Lung (tissue), 13 donors: ENCODE measurements around the gene FAM76A. TPM values are rescaled to one million over a fixed set of nuclear protein-coding genes. Genes with fewer than 3 reads are reported as not detected.

Experiments used
- ATAC-seq: fragments of 200-7000 bp; cut with Tn5 transposase; one replicate; pipeline ENCODE4 v1.9.1; 2020; ENCODE audit warnings: moderate number of reproducible peaks; ENCODE audit not compliant: insufficient read depth, low FRiP score
- DNase-seq, 3 donors: peaks; one replicate each; pipeline ENCODE4 v3.0.0-alpha.2; 2013 to 2017
- H3K27ac ChIP-seq, 2 donors: one replicate each; pipeline ENCODE4 v1.5.1; 2013; ENCODE audit warnings: mild to moderate bottlenecking in 2 of 2, moderate library complexity in 2 of 2, control low read depth in 1 of 2, inconsistent platforms in 1 of 2, low read depth in 1 of 2, low read length in 1 of 2
- H3K27me3 ChIP-seq, 3 donors: one replicate each; pipeline ENCODE4 v1.5.1; 2013; ENCODE audit warnings: low read length in 2 of 3; ENCODE audit not compliant: control insufficient read depth in 3 of 3, insufficient read depth in 3 of 3
- H3K36me3 ChIP-seq, 4 donors: one replicate each; pipeline ENCODE4 v1.5.1; 2013; ENCODE audit warnings: low read length in 4 of 4, mild to moderate bottlenecking in 1 of 4, moderate library complexity in 1 of 4; ENCODE audit not compliant: control insufficient read depth in 4 of 4, insufficient read depth in 4 of 4
- H3K4me1 ChIP-seq, 5 donors: one replicate each; pipeline ENCODE4 v1.5.1; 2013; ENCODE audit warnings: low read length in 5 of 5, mild to moderate bottlenecking in 2 of 5, moderate library complexity in 1 of 5; ENCODE audit not compliant: control insufficient read depth in 5 of 5, insufficient read depth in 5 of 5
- H3K4me3 ChIP-seq: one replicate; pipeline ENCODE4 v1.5.1; 2013; ENCODE audit warnings: mild to moderate bottlenecking, control low read depth, moderate library complexity
- H3K9ac ChIP-seq, 2 donors: one replicate each; pipeline ENCODE4 v1.5.1; 2013; ENCODE audit warnings: low read length in 2 of 2, control low read depth in 1 of 2; ENCODE audit not compliant: insufficient read depth in 1 of 2
- H3K9me3 ChIP-seq, 4 donors: one replicate each; pipeline ENCODE4 v1.5.1; 2013; ENCODE audit warnings: low read length in 3 of 4, mild to moderate bottlenecking in 1 of 4, moderate library complexity in 1 of 4; ENCODE audit not compliant: control insufficient read depth in 4 of 4, insufficient read depth in 3 of 4
- WGBS, 2 donors: extraction: QIAGEN DNeasy Blood & Tissue Kit; methylation state at CpG; one replicate each; pipeline ENCODE4 v1.1.7; 2013; 5-methylcytosine and 5-hydroxymethylcytosine counted together
- polyA plus RNA-seq, 2 donors: library from polyadenylated mRNA; stranded (reverse); fragments of 200-250 nt; gene quantifications; one replicate each; pipeline ENCODE4 v1.2.1, GENCODE V29; 2013
- small RNA-seq: library from RNA; depleted of rRNA; stranded (forward); fragments of <200 nt; gene quantifications from one replicate; pipeline ENCODE3, GENCODE V24; 2014; ENCODE audit warnings: low replicate concordance
- total RNA-seq, 2 donors: library from RNA; depleted of rRNA in 1 of 2; stranded (reverse); fragments of >200 nt in 1 of 2; gene quantifications; one replicate each; pipeline ENCODE4 v1.2.1, GENCODE V29; 2014 to 2021
- TF ChIP-seq, protein P1 (sequence below): IDR thresholded peaks from 2 replicates; pipeline ENCODE4 v1.5.1; 2012; ENCODE audit warnings: mild to moderate bottlenecking; ENCODE audit errors: control extremely low read depth, extremely low read depth
- donor health status: control.
- donor health status: control.
- donor health status: Bipolar disorder and iron deficiency.
- donor health status: healthy.
- donor health status: DM: yes; HTN: yes; CAD: no.

Gene FAM76A
- total and polyA plus RNA-seq, 4 donors = 4.3 to 19.4 (median 13.2) TPM

DNA sequence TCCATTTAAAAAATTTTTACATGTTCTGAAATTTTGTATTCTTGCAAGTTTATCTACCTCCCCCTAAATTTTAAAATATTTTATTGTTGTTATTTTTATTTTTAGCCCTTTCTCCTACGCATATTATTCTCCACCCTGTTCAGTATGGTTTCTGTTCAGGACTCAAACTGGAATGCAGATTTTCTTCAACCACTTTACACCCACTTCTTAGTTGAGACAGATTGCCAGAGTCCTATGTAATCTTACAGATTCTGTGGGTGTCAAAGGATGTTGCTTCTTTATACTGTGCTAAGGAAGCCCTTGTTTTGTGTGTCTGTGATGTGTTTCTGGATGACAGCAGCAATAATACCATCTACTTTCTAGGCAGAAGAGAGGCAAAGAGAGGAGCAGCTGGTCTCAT, 84.1 kb downstream of the FAM76A start:
- no peak for DNase-seq
- TF ChIP-seq, protein P1, sequence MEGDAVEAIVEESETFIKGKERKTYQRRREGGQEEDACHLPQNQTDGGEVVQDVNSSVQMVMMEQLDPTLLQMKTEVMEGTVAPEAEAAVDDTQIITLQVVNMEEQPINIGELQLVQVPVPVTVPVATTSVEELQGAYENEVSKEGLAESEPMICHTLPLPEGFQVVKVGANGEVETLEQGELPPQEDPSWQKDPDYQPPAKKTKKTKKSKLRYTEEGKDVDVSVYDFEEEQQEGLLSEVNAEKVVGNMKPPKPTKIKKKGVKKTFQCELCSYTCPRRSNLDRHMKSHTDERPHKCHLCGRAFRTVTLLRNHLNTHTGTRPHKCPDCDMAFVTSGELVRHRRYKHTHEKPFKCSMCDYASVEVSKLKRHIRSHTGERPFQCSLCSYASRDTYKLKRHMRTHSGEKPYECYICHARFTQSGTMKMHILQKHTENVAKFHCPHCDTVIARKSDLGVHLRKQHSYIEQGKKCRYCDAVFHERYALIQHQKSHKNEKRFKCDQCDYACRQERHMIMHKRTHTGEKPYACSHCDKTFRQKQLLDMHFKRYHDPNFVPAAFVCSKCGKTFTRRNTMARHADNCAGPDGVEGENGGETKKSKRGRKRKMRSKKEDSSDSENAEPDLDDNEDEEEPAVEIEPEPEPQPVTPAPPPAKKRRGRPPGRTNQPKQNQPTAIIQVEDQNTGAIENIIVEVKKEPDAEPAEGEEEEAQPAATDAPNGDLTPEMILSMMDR = no peak
- no peaks in the 10 kb centered on the region for H3K9me3 ChIP-seq
- H3K4me1 ChIP-seq = no peaks in the 10 kb centered on the region
- H3K36me3 ChIP-seq = peaks cover 11 to 18% (median 13%) of the 10 kb centered on the region in 4 donors
- H3K27me3 ChIP-seq = no peaks in the 10 kb centered on the region
- no peak overlapping the region for H3K4me3 ChIP-seq
- H3K27ac ChIP-seq = no peak overlapping the region
- no peak for ATAC-seq
- WGBS, 2 donors = 86 to 98% methylated on average over 1 of the region's 1 CpG
- H3K9ac ChIP-seq = no peak overlapping the region

DNA sequence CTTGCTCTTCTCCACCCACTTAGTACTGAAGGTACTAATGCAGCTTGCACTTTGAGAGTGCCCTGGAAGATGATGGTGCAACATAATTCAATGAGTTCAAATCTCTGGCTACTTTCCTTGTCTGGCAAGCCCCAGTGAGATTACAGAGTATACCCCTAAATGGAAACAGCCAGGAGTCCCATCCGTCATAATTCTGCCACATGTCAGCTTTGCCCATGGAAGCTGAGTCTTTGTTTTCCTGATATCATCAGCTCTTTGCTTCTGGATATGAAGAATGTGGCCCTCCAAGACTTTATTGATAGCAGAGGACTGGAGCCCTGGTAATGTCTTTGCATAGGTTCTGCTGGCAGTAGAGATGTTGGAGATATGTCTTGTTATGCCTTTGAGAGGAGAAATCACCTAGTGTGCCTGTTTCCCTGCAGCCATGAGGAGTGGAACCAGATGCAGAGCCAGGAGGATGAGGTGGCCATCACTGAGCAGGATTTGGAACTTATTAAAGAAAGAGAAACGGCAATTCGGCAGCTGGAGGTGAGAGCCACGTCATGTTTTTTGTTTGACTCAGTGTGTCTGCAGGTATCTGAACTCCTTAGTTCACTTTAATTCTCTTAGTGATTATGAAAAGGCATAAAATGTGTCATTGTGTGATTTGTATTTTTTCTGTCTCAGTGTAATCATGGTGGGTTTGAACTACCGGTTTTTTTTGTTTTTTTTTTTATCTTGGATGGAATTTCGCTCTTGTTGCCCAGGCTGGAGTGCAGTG, 86.2 kb downstream of the FAM76A start:
- TF ChIP-seq, protein P1 = no peak
- no peaks in the 10 kb centered on the region for H3K4me1 ChIP-seq
- no peaks in the 10 kb centered on the region for H3K9me3 ChIP-seq
- H3K27me3 ChIP-seq = no peaks in the 10 kb centered on the region
- no peak overlapping the region for H3K9ac ChIP-seq
- no peak for ATAC-seq
- no peak overlapping the region for H3K4me3 ChIP-seq
- peaks cover 11 to 22% (median 13%) of the 10 kb centered on the region in 4 donors for H3K36me3 ChIP-seq
- DNase-seq = no peak
- 90 to 94% methylated on average over 6 of the region's 6 CpGs for WGBS, 2 donors
- no peak overlapping the region for H3K27ac ChIP-seq

Small RNAs within 50 kb of the gene (small RNA-seq; reads per million reads assigned to genes)
- gene AL020997.2 = 0.12 reads per million
- not detected for gene RNU6-424P

Other genes starting within 250 kb of the FAM76A start
- gene WASF2, start 235.8 kb upstream of the FAM76A start, total RNA-seq = 100 to 1,000 TPM in 1 of 2 donors, 10 to 100 TPM in 1; 47.9 to 136 TPM
- gene WASF2, start 235.8 kb upstream of the FAM76A start, polyA plus RNA-seq = 10 to 100 TPM; 27.3 to 51.0 TPM
- gene AHDC1, start 121.8 kb upstream of the FAM76A start, total RNA-seq = 10 to 100 TPM; 31.8 to 37.9 TPM
- 10 to 100 TPM; 10.3 to 11.8 TPM for gene AHDC1, start 121.8 kb upstream of the FAM76A start, polyA plus RNA-seq
- gene FGR, start 90.8 kb upstream of the FAM76A start, total RNA-seq = 100 to 1,000 TPM in 1 of 2 donors, 10 to 100 TPM in 1; 26.6 to 108 TPM
- gene FGR, start 90.8 kb upstream of the FAM76A start, polyA plus RNA-seq = 100 to 1,000 TPM; 113 to 403 TPM
- 100 to 1,000 TPM in 1 of 2 donors, 10 to 100 TPM in 1; 36.0 to 129 TPM for gene IFI6, start 53.8 kb upstream of the FAM76A start, total RNA-seq
- 100 to 1,000 TPM; 110 to 383 TPM for gene IFI6, start 53.8 kb upstream of the FAM76A start, polyA plus RNA-seq
- 10 to 100 TPM; 78.5 to 94.0 TPM for gene STX12, start 47.3 kb downstream of the FAM76A start, total RNA-seq
- gene STX12, start 47.3 kb downstream of the FAM76A start, polyA plus RNA-seq = 10 to 100 TPM; 32.5 to 67.2 TPM
- 10 to 100 TPM; 32.1 to 37.0 TPM for gene PPP1R8, start 104.8 kb downstream of the FAM76A start, total RNA-seq
- gene PPP1R8, start 104.8 kb downstream of the FAM76A start, polyA plus RNA-seq = 10 to 100 TPM; 20.9 to 34.6 TPM
- 100 to 1,000 TPM in 1 of 2 donors, 10 to 100 TPM in 1; 21.3 to 115 TPM for gene THEMIS2, start 146.6 kb downstream of the FAM76A start, total RNA-seq
- gene THEMIS2, start 146.6 kb downstream of the FAM76A start, polyA plus RNA-seq = 100 to 1,000 TPM in 1 of 2 donors, 10 to 100 TPM in 1; 29.0 to 153 TPM
- 10 to 100 TPM; 23.5 to 39.6 TPM for gene RPA2, start 188.6 kb downstream of the FAM76A start, total RNA-seq
- gene RPA2, start 188.6 kb downstream of the FAM76A start, polyA plus RNA-seq = 10 to 100 TPM; 24.2 to 31.0 TPM
- 10 to 100 TPM; 16.5 to 17.6 TPM for gene SMPDL3B, start 209.0 kb downstream of the FAM76A start, total RNA-seq
- 10 to 100 TPM in 1 of 2 donors, 1 to 10 TPM in 1; 6.4 to 17.0 TPM for gene SMPDL3B, start 209.0 kb downstream of the FAM76A start, polyA plus RNA-seq
- gene XKR8, start 234.0 kb downstream of the FAM76A start, total RNA-seq = 1 to 10 TPM; 4.6 to 8.4 TPM
- 10 to 100 TPM in 1 of 2 donors, 1 to 10 TPM in 1; 6.0 to 11.5 TPM for gene XKR8, start 234.0 kb downstream of the FAM76A start, polyA plus RNA-seq